ENCODE results near the gene ZBTB20.

The ZBTB20 gene

GRCh38 chr3:114571363-114571762 lies 575.7 kb downstream of the ZBTB20 start:
- DNase-seq (ENCODE audit: low read depth), result no peak

- DNase-seq (ENCODE audit: low read depth), result peak; percentile 51
These were observed 577.9 kb downstream of the ZBTB20 start for GRCh38 chr3:114569186-114569585.

DNA sequence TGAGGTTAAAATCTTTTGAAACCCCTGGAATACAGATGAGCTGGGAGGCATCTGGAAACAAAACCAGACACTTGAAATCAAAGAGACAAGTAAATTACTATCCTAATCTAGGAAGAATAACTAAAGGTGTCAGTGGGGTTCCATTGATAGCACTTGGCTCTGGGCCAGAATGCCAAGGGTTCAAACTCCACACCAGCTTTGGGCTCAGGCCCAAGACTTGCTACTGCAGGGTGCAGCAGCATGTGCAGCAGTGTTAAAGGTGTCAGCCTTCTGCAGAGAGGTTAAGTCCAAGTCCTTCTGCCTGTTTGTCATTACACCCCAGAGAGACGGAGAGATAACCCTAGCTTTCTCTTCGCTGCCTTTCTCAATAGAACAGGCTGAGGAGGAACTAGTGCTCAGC lies 579.3 kb downstream of the ZBTB20 start:
- no peak for DNase-seq (ENCODE audit: low read depth)

DNA sequence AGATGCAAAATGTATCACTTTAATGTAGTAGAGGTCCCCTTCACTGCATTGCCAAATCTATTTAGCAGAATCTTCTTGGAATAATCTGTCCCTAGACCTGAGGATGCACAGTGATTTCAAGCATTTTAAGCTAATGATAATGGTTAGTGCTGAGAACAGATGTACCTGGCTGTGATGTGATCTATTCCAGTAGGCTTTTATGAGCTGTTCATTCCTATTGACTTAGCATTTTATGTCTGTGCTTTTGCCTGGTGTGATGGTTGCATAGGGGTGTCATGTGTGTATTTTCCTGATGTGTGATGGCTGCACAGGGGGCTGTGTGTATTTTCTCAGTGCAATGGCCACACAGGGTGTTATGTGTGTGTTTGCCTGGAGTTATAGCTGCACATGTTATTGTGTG lies 580.3 kb downstream of the ZBTB20 start:
- no peak for DNase-seq (ENCODE audit: low read depth)

DNA sequence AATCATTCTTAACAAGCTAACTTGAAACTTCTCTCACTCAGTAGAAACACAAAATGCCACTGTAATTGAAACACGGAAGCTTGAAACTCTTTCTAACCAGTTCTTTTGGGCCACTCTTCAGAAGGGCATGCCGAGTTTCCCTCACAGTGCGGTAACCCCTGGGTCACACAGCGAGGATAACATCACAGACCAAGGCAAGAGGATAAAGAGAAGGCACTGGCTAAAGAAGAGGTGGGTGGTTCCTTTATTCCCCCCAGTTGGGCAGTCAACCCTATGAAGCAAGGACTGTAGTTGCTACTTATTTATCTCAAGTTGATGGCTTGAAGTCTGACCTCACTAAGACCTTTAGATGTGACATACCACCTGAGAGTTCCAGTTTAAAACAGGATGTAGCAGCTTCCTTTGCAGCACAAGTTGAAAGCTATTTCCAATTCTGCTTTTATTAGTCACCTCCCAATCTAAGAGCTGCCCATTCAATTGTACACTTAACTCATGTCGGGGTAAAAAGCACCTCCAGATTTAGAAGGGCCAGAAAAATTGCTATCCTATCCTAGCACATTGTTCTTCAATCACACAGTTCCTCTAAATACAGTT lies 580.8 kb downstream of the ZBTB20 start:
- DNase-seq (ENCODE audit: low read depth), result peak; percentile 31

GRCh38 chr3:114565216-114565615 lies 581.9 kb downstream of the ZBTB20 start:
- DNase-seq (ENCODE audit: low read depth), result no peak

- DNase-seq (ENCODE audit: low read depth), result no peak
These were observed 583.4 kb downstream of the ZBTB20 start for GRCh38 chr3:114563720-114564119.

GRCh38 chr3:114562557-114562956 lies 584.5 kb downstream of the ZBTB20 start:
- no peak for DNase-seq (ENCODE audit: low read depth)

- DNase-seq (ENCODE audit: low read depth), result peak; percentile 34
These were observed 588.8 kb downstream of the ZBTB20 start for GRCh38 chr3:114558271-114558670.

DNA sequence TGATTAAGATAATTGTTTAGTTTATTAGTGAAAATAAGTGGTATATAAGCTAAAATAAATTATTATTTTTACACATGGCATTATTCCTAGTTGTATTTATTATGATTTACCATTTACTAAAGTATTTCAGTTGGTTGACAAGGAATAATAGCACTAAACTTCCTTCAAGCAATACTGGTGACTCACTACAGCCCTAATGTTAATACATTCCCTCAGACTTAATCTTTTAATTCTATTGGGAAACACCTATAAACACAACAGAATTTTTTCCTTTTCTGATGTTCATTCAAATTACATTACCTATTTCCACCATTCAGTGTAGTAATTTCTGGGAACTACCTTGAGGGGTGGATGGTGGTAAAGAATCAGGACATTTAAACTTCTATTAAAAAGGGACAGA lies 589.3 kb downstream of the ZBTB20 start:
- DNase-seq (ENCODE audit: low read depth), result peak; percentile 46

DNA sequence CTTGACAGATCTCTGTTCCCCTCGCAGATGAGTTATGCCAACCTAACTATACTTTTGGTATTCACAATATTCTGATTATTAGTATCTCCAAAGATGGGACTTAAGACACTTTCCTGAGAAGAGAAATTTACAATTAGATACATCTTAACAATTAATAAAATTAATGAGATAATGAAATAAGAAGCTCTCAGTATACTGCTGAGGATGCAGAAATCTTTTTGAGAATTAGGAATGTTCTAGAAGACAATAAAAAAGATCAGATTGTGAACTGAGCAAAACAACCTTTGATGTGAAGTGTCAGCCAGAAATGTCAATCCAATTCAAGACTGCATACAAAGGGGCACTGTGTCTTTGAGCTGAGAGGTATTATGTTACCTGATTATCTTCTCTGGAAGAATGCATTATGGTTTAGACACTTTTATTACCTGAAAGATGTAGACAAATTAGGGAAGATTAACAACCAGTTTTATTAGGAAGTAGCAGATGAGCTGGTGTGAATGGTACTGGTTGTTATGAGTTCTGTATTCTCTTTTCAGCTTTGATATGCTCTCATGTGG lies 590.4 kb downstream of the ZBTB20 start:
- no peak for DNase-seq (ENCODE audit: low read depth)

- no peak for DNase-seq (ENCODE audit: low read depth)
These were observed 592.4 kb downstream of the ZBTB20 start for GRCh38 chr3:114554731-114555130.

DNA sequence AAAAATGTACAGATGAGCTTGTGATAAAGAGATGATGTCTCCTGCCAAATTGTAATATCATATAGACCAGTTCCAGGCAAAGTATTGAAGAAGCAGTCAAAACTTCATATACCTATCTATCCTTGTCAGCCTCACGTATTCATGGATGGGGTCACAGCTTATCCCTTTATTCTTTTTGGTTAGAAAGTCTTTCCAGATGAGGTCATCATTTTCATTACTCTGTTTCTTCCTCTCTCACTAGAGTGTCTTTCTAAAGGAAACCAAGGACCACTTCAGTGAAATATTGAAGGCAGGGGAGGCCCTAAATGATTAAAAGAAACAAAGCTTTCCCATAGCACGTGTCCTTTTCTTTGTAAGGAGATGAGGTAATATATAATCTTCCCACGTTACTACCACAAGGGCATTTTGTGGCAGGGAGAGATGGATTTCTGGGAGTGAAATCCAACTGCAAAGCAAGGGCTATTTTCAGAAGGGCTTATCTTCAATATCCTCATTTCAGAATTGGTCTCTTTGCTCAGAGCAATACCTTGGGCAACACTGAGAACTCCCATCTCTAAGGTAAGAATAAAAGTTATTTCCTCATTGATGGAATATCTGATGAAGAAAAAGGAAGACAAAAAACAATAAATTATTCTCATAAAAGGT lies 593.0 kb downstream of the ZBTB20 start:
- DNase-seq (ENCODE audit: low read depth), result peak; percentile 6

DNA sequence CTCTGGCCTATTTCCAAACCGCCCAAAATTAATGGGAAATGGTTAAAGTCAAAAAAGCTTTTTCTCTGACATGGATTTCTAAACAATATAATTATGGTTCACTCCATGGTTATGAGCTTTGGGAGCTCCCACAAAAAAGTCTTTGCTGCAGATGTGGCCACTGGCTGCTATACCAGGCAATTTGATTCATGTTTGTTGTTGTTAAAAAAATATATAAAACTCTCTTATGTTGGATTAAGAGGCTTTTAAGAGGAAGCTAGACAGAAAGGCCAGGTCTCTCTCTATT lies 594.6 kb downstream of the ZBTB20 start:
- DNase-seq (ENCODE audit: low read depth), result no peak

GRCh38 chr3:114551770-114552526 lies 595.1 kb downstream of the ZBTB20 start:
- DNase-seq (ENCODE audit: low read depth), result peak; percentile 90

DNA sequence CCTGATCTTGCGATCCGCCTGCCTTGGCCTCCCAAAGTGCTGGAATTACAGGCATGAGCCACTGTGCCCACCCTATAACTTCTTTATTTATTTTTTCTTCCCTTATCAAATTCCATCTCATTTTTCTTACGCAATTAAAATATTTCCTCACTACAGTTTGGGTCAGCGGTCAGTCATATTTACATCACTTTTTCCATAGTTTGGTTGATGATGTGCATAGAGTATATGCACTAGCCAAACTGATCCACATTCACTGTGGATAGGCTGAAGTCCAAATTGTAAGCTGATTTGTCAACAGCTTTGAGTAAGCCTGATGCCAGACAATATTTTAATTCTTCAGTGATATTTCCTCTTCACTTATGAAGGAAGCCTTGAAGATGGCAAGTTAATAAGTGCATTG lies 596.9 kb downstream of the ZBTB20 start:
- peak; percentile 65 for DNase-seq (ENCODE audit: low read depth)

DNA sequence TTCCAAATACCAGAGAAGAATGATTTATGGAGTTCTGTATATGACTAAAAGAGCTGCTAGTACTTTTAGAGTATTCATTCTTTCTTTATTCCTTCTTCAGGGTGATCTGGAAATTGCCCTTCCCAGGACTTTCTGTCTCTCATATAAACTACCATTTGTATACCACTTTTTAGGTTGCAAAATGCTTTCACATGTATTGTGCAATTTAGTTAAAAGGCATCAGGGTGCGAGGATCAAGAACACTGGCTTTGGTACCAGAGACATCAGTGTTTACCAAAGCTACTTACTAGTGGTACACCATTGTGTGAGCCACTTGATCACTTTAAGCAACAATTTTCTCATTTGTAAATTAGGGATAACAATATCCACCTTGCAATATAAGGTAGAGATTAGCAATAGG lies 601.9 kb downstream of the ZBTB20 start:
- DNase-seq (ENCODE audit: low read depth), result no peak

DNA sequence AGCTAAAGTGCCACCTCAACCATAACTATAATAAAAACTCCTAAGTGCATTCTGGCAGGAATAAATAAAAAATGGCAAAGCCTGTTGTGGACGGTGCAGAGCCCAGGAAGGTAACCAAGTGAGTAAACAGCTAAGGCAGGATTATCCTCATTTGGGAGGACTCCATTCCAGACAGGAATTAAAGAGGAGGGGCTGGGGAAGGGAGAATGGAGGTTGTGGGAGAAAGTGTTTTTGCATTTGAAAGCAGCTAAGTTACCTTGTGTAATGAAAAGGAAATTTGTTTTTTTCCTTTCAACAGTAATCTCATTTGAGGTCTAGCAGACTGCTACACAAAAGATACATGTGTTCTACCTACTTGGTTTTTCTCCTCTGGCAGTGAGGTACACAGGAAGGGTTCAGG lies 604.7 kb downstream of the ZBTB20 start:
- no peak for DNase-seq (ENCODE audit: low read depth)

GRCh38 chr3:114539525-114539924 lies 607.6 kb downstream of the ZBTB20 start:
- DNase-seq (ENCODE audit: low read depth), result no peak

DNA sequence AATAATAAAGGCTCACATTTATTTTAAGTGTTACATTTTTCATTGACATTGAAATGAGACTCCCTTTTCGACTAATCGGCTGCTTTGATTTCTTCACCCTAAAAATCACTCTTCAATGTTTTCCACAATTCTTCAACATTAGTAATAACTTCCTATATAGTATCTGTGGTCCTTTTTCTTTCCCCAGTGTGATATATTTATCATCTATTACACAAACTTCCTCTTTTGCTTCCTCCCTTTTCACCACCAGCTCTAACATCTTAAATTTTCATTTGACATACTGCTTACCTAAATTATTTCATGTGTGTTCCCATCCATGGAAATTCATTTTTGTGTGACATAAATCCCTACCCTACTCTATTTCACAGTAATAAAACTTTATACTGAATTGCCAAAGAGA lies 608.9 kb downstream of the ZBTB20 start:
- DNase-seq (ENCODE audit: low read depth), result no peak

GRCh38 chr3:114528517-114528916 lies 618.6 kb downstream of the ZBTB20 start:
- no peak for DNase-seq (ENCODE audit: low read depth)

- peak; percentile 51 for DNase-seq (ENCODE audit: low read depth)
These were observed 619.9 kb downstream of the ZBTB20 start for GRCh38 chr3:114527036-114527644.

GRCh38 chr3:114525278-114525677 lies 621.8 kb downstream of the ZBTB20 start:
- no peak for DNase-seq (ENCODE audit: low read depth)
